ENCODE data around the gene SGTA.
"Not testable (repeated sequence)": the region's sequence is repeated elsewhere in the genome, so short reads cannot be mapped to it uniquely, and the experiment has no call there.

Gene SGTA

GRCh38 chr19:2792666-2793065 is 9.6 kb upstream of the SGTA start:
- H3K9me3 ChIP-seq (ENCODE audit: control insufficient read depth in 2 of 2, low read length in 2 of 2), result not testable (repeated sequence)
- H3K36me3 ChIP-seq (ENCODE audit: control insufficient read depth in 2 of 2, insufficient read depth in 2 of 2, low read length in 2 of 2), result peaks cover 8 to 12% of the 10 kb centered on the region in 2 donors

GRCh38 chr19:2791876-2792275 is 8.8 kb upstream of the SGTA start:
- Histone ChIP-seq H3K4me1 (ENCODE audit: control insufficient read depth in 2 of 2, insufficient read depth in 2 of 2, low read length in 2 of 2) (no peaks in the 10 kb centered on the region), H3K27ac (ENCODE audit: low read depth in 2 of 2, low read length in 2 of 2) (no peak overlapping the region), H3K9me3 (ENCODE audit: control insufficient read depth in 2 of 2, low read length in 2 of 2) (no peaks in the 10 kb centered on the region), H3K4me3 (ENCODE audit: low read length in 2 of 2) (no peak overlapping the region), H3K36me3 (ENCODE audit: control insufficient read depth in 2 of 2, insufficient read depth in 2 of 2, low read length in 2 of 2) (peaks cover 8% of the 10 kb centered on the region in 2 donors), H3K9ac (ENCODE audit: low read depth in 1 of 2, low read length in 2 of 2) (no peak overlapping the region), H3K27me3 (ENCODE audit: control insufficient read depth in 2 of 2, insufficient read depth in 2 of 2, low read length in 2 of 2) (no peaks in the 10 kb centered on the region)

More at GRCh38 chr19:2792666-2793065, 9.6 kb upstream of the SGTA start:
- not testable (repeated sequence) for H3K4me3 ChIP-seq (ENCODE audit: low read length in 2 of 2); H3K27ac ChIP-seq (ENCODE audit: low read depth in 2 of 2, low read length in 2 of 2); H3K9ac ChIP-seq (ENCODE audit: low read depth in 1 of 2, low read length in 2 of 2); H3K27me3 ChIP-seq (ENCODE audit: control insufficient read depth in 2 of 2, insufficient read depth in 2 of 2, low read length in 2 of 2); H3K4me1 ChIP-seq (ENCODE audit: control insufficient read depth in 2 of 2, insufficient read depth in 2 of 2, low read length in 2 of 2)

- Histone ChIP-seq H3K4me1 (ENCODE audit: control insufficient read depth in 2 of 2, insufficient read depth in 2 of 2, low read length in 2 of 2) (no peaks in the 10 kb centered on the region), H3K9ac (ENCODE audit: low read depth in 1 of 2, low read length in 2 of 2) (no peak overlapping the region), H3K36me3 (ENCODE audit: control insufficient read depth in 2 of 2, insufficient read depth in 2 of 2, low read length in 2 of 2) (peaks cover 8% of the 10 kb centered on the region in 2 donors), H3K27me3 (ENCODE audit: control insufficient read depth in 2 of 2, insufficient read depth in 2 of 2, low read length in 2 of 2) (no peaks in the 10 kb centered on the region), H3K27ac (ENCODE audit: low read depth in 2 of 2, low read length in 2 of 2) (no peak overlapping the region), H3K9me3 (ENCODE audit: control insufficient read depth in 2 of 2, low read length in 2 of 2) (no peaks in the 10 kb centered on the region), H3K4me3 (ENCODE audit: low read length in 2 of 2) (no peak overlapping the region)
Measured at GRCh38 chr19:2791440-2791839, 8.4 kb upstream of the SGTA start.

GRCh38 chr19:2790557-2791271 is 7.6 kb upstream of the SGTA start:
- Histone ChIP-seq H3K27me3 (ENCODE audit: control insufficient read depth in 2 of 2, insufficient read depth in 2 of 2, low read length in 2 of 2) (no peaks in the 10 kb centered on the region), H3K9me3 (ENCODE audit: control insufficient read depth in 2 of 2, low read length in 2 of 2) (no peaks in the 10 kb centered on the region), H3K27ac (ENCODE audit: low read depth in 2 of 2, low read length in 2 of 2) (no peak overlapping the region), H3K4me3 (ENCODE audit: low read length in 2 of 2) (no peak overlapping the region), H3K36me3 (ENCODE audit: control insufficient read depth in 2 of 2, insufficient read depth in 2 of 2, low read length in 2 of 2) (peaks cover 7 to 8% of the 10 kb centered on the region in 2 donors), H3K4me1 (ENCODE audit: control insufficient read depth in 2 of 2, insufficient read depth in 2 of 2, low read length in 2 of 2) (peaks cover 7% of the 10 kb centered on the region in 2 donors), H3K9ac (ENCODE audit: low read depth in 1 of 2, low read length in 2 of 2) (no peak overlapping the region)

GRCh38 chr19:2790194-2790556 is 7.1 kb upstream of the SGTA start:
- Histone ChIP-seq H3K9ac (ENCODE audit: low read depth in 1 of 2, low read length in 2 of 2) (no peak overlapping the region), H3K36me3 (ENCODE audit: control insufficient read depth in 2 of 2, insufficient read depth in 2 of 2, low read length in 2 of 2) (peaks cover 6% of the 10 kb centered on the region in 2 donors), H3K9me3 (ENCODE audit: control insufficient read depth in 2 of 2, low read length in 2 of 2) (no peaks in the 10 kb centered on the region), H3K4me1 (ENCODE audit: control insufficient read depth in 2 of 2, insufficient read depth in 2 of 2, low read length in 2 of 2) (peaks cover 7 to 8% of the 10 kb centered on the region in 2 donors), H3K27ac (ENCODE audit: low read depth in 2 of 2, low read length in 2 of 2) (no peak overlapping the region), H3K27me3 (ENCODE audit: control insufficient read depth in 2 of 2, insufficient read depth in 2 of 2, low read length in 2 of 2) (no peaks in the 10 kb centered on the region), H3K4me3 (ENCODE audit: low read length in 2 of 2) (no peak overlapping the region)

- Histone ChIP-seq H3K27me3 (ENCODE audit: control insufficient read depth in 2 of 2, insufficient read depth in 2 of 2, low read length in 2 of 2) (no peaks in the 10 kb centered on the region), H3K4me1 (ENCODE audit: control insufficient read depth in 2 of 2, insufficient read depth in 2 of 2, low read length in 2 of 2) (peaks cover 14 to 18% of the 10 kb centered on the region in 2 donors), H3K9ac (ENCODE audit: low read depth in 1 of 2, low read length in 2 of 2) (no peak overlapping the region), H3K36me3 (ENCODE audit: control insufficient read depth in 2 of 2, insufficient read depth in 2 of 2, low read length in 2 of 2) (peaks cover 5 to 6% of the 10 kb centered on the region in 2 donors), H3K9me3 (ENCODE audit: control insufficient read depth in 2 of 2, low read length in 2 of 2) (no peaks in the 10 kb centered on the region), H3K27ac (ENCODE audit: low read depth in 2 of 2, low read length in 2 of 2) (no peak overlapping the region), H3K4me3 (ENCODE audit: low read length in 2 of 2) (no peak overlapping the region)
Measured at GRCh38 chr19:2788237-2788636, 5.2 kb upstream of the SGTA start.

GRCh38 chr19:2787115-2787514 is 4.0 kb upstream of the SGTA start:
- H3K9ac ChIP-seq (ENCODE audit: low read depth in 1 of 2, low read length in 2 of 2), result no peak overlapping the region
- H3K27me3 ChIP-seq (ENCODE audit: control insufficient read depth in 2 of 2, insufficient read depth in 2 of 2, low read length in 2 of 2), result no peaks in the 10 kb centered on the region
- no peak overlapping the region for H3K27ac ChIP-seq (ENCODE audit: low read depth in 2 of 2, low read length in 2 of 2)
- peaks cover 5 to 6% of the 10 kb centered on the region in 2 donors for H3K36me3 ChIP-seq (ENCODE audit: control insufficient read depth in 2 of 2, insufficient read depth in 2 of 2, low read length in 2 of 2)
- peaks cover 18 to 21% of the 10 kb centered on the region in 2 donors for H3K4me1 ChIP-seq (ENCODE audit: control insufficient read depth in 2 of 2, insufficient read depth in 2 of 2, low read length in 2 of 2)
- no peak overlapping the region for H3K4me3 ChIP-seq (ENCODE audit: low read length in 2 of 2)
- H3K9me3 ChIP-seq (ENCODE audit: control insufficient read depth in 2 of 2, low read length in 2 of 2), result no peaks in the 10 kb centered on the region

GRCh38 chr19:2785244-2785997 is 2.3 kb upstream of the SGTA start, which contains the start of gene THOP1:
TSS of gene THOP1 (plus strand) at chr19:2785503. CDS start at chr19:2785663, 160 bp downstream.
- peaks cover under 1 to 3% of the 10 kb centered on the region in 2 donors for H3K36me3 ChIP-seq (ENCODE audit: control insufficient read depth in 2 of 2, insufficient read depth in 2 of 2, low read length in 2 of 2)
- H3K27ac ChIP-seq (ENCODE audit: low read depth in 2 of 2, low read length in 2 of 2), result peak within 1 kb of the TSS; percentile 64 to 72
- H3K27me3 ChIP-seq (ENCODE audit: control insufficient read depth in 2 of 2, insufficient read depth in 2 of 2, low read length in 2 of 2), result no peaks in the 10 kb centered on the region
- no peaks in the 10 kb centered on the region for H3K9me3 ChIP-seq (ENCODE audit: control insufficient read depth in 2 of 2, low read length in 2 of 2)
- H3K9ac ChIP-seq (ENCODE audit: low read depth in 1 of 2, low read length in 2 of 2), result peak within 1 kb of the TSS; percentile 73 to 80
- peaks cover 20 to 35% of the 10 kb centered on the region in 2 donors for H3K4me1 ChIP-seq (ENCODE audit: control insufficient read depth in 2 of 2, insufficient read depth in 2 of 2, low read length in 2 of 2)
- peak within 1 kb of the TSS; percentile 79 to 84 for H3K4me3 ChIP-seq (ENCODE audit: low read length in 2 of 2)

- H3K4me1 ChIP-seq (ENCODE audit: control insufficient read depth in 2 of 2, insufficient read depth in 2 of 2, low read length in 2 of 2), result peaks cover 23 to 35% of the 10 kb centered on the region in 2 donors
- H3K36me3 ChIP-seq (ENCODE audit: control insufficient read depth in 2 of 2, insufficient read depth in 2 of 2, low read length in 2 of 2), result no peaks in the 10 kb centered on the region
- H3K9ac ChIP-seq (ENCODE audit: low read depth in 1 of 2, low read length in 2 of 2), result peak overlapping the region; percentile 42 to 75
- no peaks in the 10 kb centered on the region for H3K27me3 ChIP-seq (ENCODE audit: control insufficient read depth in 2 of 2, insufficient read depth in 2 of 2, low read length in 2 of 2)
- no peaks in the 10 kb centered on the region for H3K9me3 ChIP-seq (ENCODE audit: control insufficient read depth in 2 of 2, low read length in 2 of 2)
- peak overlapping the region; percentile 85 to 87 for H3K27ac ChIP-seq (ENCODE audit: low read depth in 2 of 2, low read length in 2 of 2)
- H3K4me3 ChIP-seq (ENCODE audit: low read length in 2 of 2), result peak overlapping the region; percentile 72 to 89
Measured at GRCh38 chr19:2783781-2784145, 690 bp upstream of the SGTA start.

- peak overlapping the region; percentile 72 to 89 for H3K4me3 ChIP-seq (ENCODE audit: low read length in 2 of 2)
- peaks cover 0 to 2% of the 10 kb centered on the region in 2 donors for H3K36me3 ChIP-seq (ENCODE audit: control insufficient read depth in 2 of 2, insufficient read depth in 2 of 2, low read length in 2 of 2)
- H3K4me1 ChIP-seq (ENCODE audit: control insufficient read depth in 2 of 2, insufficient read depth in 2 of 2, low read length in 2 of 2), result peaks cover 23 to 35% of the 10 kb centered on the region in 2 donors
- H3K27me3 ChIP-seq (ENCODE audit: control insufficient read depth in 2 of 2, insufficient read depth in 2 of 2, low read length in 2 of 2), result no peaks in the 10 kb centered on the region
- H3K9ac ChIP-seq (ENCODE audit: low read depth in 1 of 2, low read length in 2 of 2), result peak overlapping the region; percentile 99
- peak overlapping the region; percentile 85 to 87 for H3K27ac ChIP-seq (ENCODE audit: low read depth in 2 of 2, low read length in 2 of 2)
- H3K9me3 ChIP-seq (ENCODE audit: control insufficient read depth in 2 of 2, low read length in 2 of 2), result no peaks in the 10 kb centered on the region
Measured at GRCh38 chr19:2782329-2782935, 641 bp downstream of the SGTA start.

All from mucosa of rectum (tissue), 2 donors.